ENCODE results near the gene RUNX1. TPM values are rescaled to one million over a fixed set of nuclear protein-coding genes. Genes with fewer than 3 reads are reported as not detected.
A peak's percentile ranks its signal among the peaks of the same experiment; 100 is the strongest.

The RUNX1 gene
- total and polyA plus RNA-seq, 10 of the 15 experiments (the other 5 are each of a cell fraction or from before 2014, with no cell fraction given) = 0.90 to 15.2 (median 4.1) TPM

- no peak for FAIRE-seq
- Histone ChIP-seq H3K27me3 (replicated peaks in 1 of 2; ENCODE audit: control insufficient read depth in 2 of 2, insufficient read depth in 2 of 2, low read length in 1 of 2) (peaks cover 0 to 1% of the 10 kb centered on the region in 2 experiments; a peak in 1 of 4 replicates), H2AFZ (ENCODE audit: control insufficient read depth, low read depth, low read length) (no peak overlapping the region), H3K4me2 (ENCODE audit: control insufficient read depth, insufficient read depth) (peak overlapping the region; percentile 75), H3K4me3 (peak overlapping the region; percentile 48; the same call in 1 of the 2 replicates), H4K20me1 (ENCODE audit: control insufficient read depth, insufficient read depth) (no peaks in the 10 kb centered on the region), H3K9ac (ENCODE audit: control insufficient read depth, insufficient read depth, low read length) (peak overlapping the region; percentile 24; the same call in 1 of the 2 replicates), H3K4me1 (ENCODE audit: control insufficient read depth, insufficient read depth, low read length) (peaks cover 85% of the 10 kb centered on the region), H3K9me3 (replicated peaks; ENCODE audit: control insufficient read depth, insufficient read depth, low read length) (no peaks in the 10 kb centered on the region), H3K79me2 (ENCODE audit: control insufficient read depth, insufficient read depth, low read length) (no peaks in the 10 kb centered on the region), H3K36me3 (ENCODE audit: control insufficient read depth in 2 of 2, insufficient read depth in 2 of 2, low read length in 1 of 2) (no peaks in the 10 kb centered on the region), H3K27ac (ENCODE audit: control insufficient read depth, insufficient read depth) (peak overlapping the region; percentile 78)
- ATAC-seq = no peak
- intact Hi-C loops (cut with micrococcal nuclease; ENCODE audit: unreplicated experiment) (loop anchor here (2.0 to 5.0 kb wide), 3 partner anchors 59 to 243 kb away; no protein-coding TSS in a partner anchor), in situ Hi-C loops (cut with MboI) (no loop called here)
- POLR2A ChIA-PET = no interaction called here
- BruUV-seq (replicated peaks) = no TSS peak
- 4% methylated on average over 17 of the region's 17 CpGs for WGBS (ENCODE audit: insufficient coverage, insufficient replicate concordance, low lambda C conversion rate, missing lambda C conversion rate)
- CTCF ChIA-PET = no interaction called here
- SMC1A ChIA-PET (ENCODE audit: uncharacterized antibody, unreplicated experiment) = no interaction called here
- RAD21 ChIA-PET (ENCODE audit: unreplicated experiment) = no interaction called here
- DNase-seq (ENCODE audit: low read depth, low spot score) = no peak
- TF ChIP-seq BHLHE40 (IDR thresholded peaks at IDR 0.05; ENCODE audit: borderline replicate concordance in 1 of 2, low read depth in 2 of 2, low read length in 1 of 2) (peak; percentile 32 to 63; a peak in 1 of 4 replicates), BRCA1 (IDR thresholded peaks at IDR 0.05; ENCODE audit: low read depth, low read length) (no peak), ZBTB4 (CRISPR knock-in tag; IDR thresholded peaks at IDR 0.05) (no peak), ETV6 (conservative IDR thresholded peaks at IDR 0.05 in 1 of 2, IDR thresholded peaks at IDR 0.05 in 1 of 2; ENCODE audit: borderline replicate concordance in 1 of 2, low read depth in 1 of 2) (peak in 1 of 2 experiments; percentile 52; a peak in 1 of 4 replicates), CEBPB (IDR thresholded peaks at IDR 0.05; ENCODE audit: borderline replicate concordance in 1 of 2, low read depth in 2 of 2, low read length in 2 of 2) (no peak), SREBF2 (IDR thresholded peaks at IDR 0.05; ENCODE audit: low read length) (no peak), POU2F2 (IDR thresholded peaks at IDR 0.05; ENCODE audit: borderline replicate concordance, low read depth, low read length) (peak; percentile 43; the same call in 2 of the 3 replicates), EZH2 (IDR thresholded peaks at IDR 0.05; ENCODE audit: borderline replicate concordance, control insufficient read depth, low read depth, low read length) (no peak), TCF7 (IDR thresholded peaks at IDR 0.05; ENCODE audit: borderline replicate concordance) (peak; percentile 77), JUNB (IDR thresholded peaks at IDR 0.05) (0 out of 2 replicates have a peak, but pooled peaks have one; percentile 10), MEF2A (IDR thresholded peaks at IDR 0.05; ENCODE audit: insufficient read depth, low read depth, low read length) (no peak), SREBF1 (IDR thresholded peaks at IDR 0.05; ENCODE audit: low read length) (no peak), CBX5 (IDR thresholded peaks at IDR 0.05; ENCODE audit: low read depth) (no peak), POLR2AphosphoS2 (IDR thresholded peaks at IDR 0.05; ENCODE audit: low read depth, low read length) (no peak), IKZF2 (IDR thresholded peaks at IDR 0.05) (peak; percentile 17 to 62; a peak in 2 of 4 replicates), CBX3 (IDR thresholded peaks at IDR 0.05; ENCODE audit: borderline replicate concordance, low read depth) (no peak)
- TF ChIP-seq, protein P1, sequence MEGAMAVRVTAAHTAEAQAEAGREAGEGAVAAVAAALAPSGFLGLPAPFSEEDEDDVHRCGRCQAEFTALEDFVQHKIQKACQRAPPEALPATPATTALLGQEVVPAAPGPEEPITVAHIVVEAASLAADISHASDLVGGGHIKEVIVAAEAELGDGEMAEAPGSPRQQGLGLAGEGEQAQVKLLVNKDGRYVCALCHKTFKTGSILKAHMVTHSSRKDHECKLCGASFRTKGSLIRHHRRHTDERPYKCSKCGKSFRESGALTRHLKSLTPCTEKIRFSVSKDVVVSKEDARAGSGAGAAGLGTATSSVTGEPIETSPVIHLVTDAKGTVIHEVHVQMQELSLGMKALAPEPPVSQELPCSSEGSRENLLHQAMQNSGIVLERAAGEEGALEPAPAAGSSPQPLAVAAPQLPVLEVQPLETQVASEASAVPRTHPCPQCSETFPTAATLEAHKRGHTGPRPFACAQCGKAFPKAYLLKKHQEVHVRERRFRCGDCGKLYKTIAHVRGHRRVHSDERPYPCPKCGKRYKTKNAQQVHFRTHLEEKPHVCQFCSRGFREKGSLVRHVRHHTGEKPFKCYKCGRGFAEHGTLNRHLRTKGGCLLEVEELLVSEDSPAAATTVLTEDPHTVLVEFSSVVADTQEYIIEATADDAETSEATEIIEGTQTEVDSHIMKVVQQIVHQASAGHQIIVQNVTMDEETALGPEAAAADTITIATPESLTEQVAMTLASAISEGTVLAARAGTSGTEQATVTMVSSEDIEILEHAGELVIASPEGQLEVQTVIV (IDR thresholded peaks at IDR 0.05; ENCODE audit: borderline replicate concordance, partially characterized antibody) = no peak
Observed at GRCh38 chr21:35045542-35046262, 3.4 kb downstream of the RUNX1 start.

Data from GM12878 (cell line).